SK-N-MC (cell line): Measurements from ENCODE around the gene DAZ1.
"Not testable (repeated sequence)": the region's sequence is repeated elsewhere in the genome, so short reads cannot be mapped to it uniquely, and the experiment has no call there.

Experiments
- EZH2 ChIP-seq: fragments of 200-600 bp; sonication (generic); IDR thresholded peaks from one replicate; pipeline ENCODE4 v1.6.1; 2017; ENCODE audit warnings: antibody characterized with exemption
- FOXP2 ChIP-seq: optimal IDR thresholded peaks from 2 replicates; pipeline ENCODE3; 2011; ENCODE audit warnings: mild to moderate bottlenecking, moderate library complexity; ENCODE audit not compliant: insufficient read depth; ENCODE audit errors: extremely low read length, control extremely low read depth
- POLR2AphosphoS5 ChIP-seq: IDR thresholded peaks from 2 replicates; pipeline ENCODE4 v1.6.1; 2012; ENCODE audit warnings: mild to moderate bottlenecking, low read depth, low read length, borderline replicate concordance

GRCh38 chrY:23209802-23210495 lies 11.1 kb upstream of the DAZ1 start:
- not testable (repeated sequence) for TF ChIP-seq POLR2AphosphoS5, EZH2, FOXP2
